ENCODE measurements around the gene CD36. TPM values are rescaled to one million over a fixed set of nuclear protein-coding genes. Genes with fewer than 3 reads are reported as not detected.

CD36 gene
- total RNA-seq = 133 TPM

DNA sequence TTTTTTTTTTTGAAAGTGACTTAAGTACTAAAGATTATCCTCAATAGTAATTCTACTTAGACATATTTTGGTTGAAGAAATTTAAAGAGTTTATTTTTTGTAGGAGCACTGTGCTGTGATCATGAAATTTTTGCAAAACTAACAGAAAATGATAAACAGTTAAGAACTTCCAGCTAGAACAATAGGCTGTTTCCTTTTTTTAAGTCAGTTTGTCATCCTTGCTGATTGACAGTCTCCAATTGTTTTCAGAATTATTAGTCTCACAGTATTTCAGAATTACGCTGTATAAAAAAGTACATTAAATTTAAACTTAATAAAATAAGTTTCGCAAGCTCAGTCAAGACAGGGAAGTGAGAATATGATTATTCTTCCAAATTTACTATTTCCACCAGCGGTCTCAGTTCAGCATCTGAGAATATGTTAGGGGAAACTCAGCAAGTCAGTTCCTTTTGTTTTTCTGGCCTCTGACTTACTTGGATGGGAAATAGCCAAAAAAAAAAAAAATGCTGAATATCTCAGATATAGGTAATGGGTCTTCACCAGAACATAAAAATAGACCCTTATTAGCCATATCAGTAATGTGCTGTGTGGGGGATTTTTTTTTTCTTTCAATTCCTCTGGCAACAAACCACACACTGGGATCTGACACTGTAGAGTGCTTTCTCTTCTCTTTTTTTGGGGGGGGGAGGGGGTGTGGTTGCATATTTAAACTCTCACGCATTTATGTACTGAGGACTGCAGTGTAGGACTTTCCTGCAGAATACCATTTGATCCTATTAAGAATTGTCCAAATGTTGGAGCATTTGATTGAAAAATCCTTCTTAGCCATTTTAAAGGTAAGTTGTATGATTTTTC, at the start of gene CD36:
TSS of gene CD36 (plus strand) at position 732 of the 855 bp plus-strand sequence. CDS start 8,099 bp downstream, outside the sequence.

Small RNA genes within 50 kb of the gene (small RNA-seq; reads per million reads assigned to genes)
- not detected for gene AC073850.1 (ENCODE audit: low replicate concordance)

Other genes starting within 250 kb of the CD36 start
- gene GNAT3, start 126.6 kb upstream of the CD36 start, total RNA-seq = not detected

All from metanephros (tissue), 2 donors.